ENCODE results near the gene PTDSS2. TPM values are rescaled to one million over a fixed set of nuclear protein-coding genes. Genes with fewer than 3 reads are reported as not detected.

Gene PTDSS2
- total RNA-seq, 1 donor from 2014 or later, result 31.1 TPM

- Histone ChIP-seq H3K9me3 (no peaks in the 10 kb centered on the region), H3K4me1 (peaks cover 31% of the 10 kb centered on the region), H3K27me3 (no peaks in the 10 kb centered on the region), H3K4me3 (no peak overlapping the region), H3K27ac (no peak overlapping the region), H3K36me3 (peaks cover 18% of the 10 kb centered on the region)
- no peak for TF ChIP-seq CTCF (IDR thresholded peaks at IDR 0.05)
- intact Hi-C loops (cut with DNase I), result no loop called here
- ATAC-seq (no peak), DNase-seq (no peak)
These were observed 2.2 kb downstream of the PTDSS2 start for GRCh38 chr11:452203-452744.

- H3K36me3 ChIP-seq, result peaks cover 18% of the 10 kb centered on the region
- no peak overlapping the region for H3K4me3 ChIP-seq
- DNase-seq (no peak), ATAC-seq (no peak)
- no peaks in the 10 kb centered on the region for H3K9me3 ChIP-seq
- TF ChIP-seq CTCF (IDR thresholded peaks at IDR 0.05), result no peak
- H3K4me1 ChIP-seq, result peaks cover 27% of the 10 kb centered on the region
- intact Hi-C loops (cut with DNase I), result no loop called here
- H3K27ac ChIP-seq, result no peak overlapping the region
- no peaks in the 10 kb centered on the region for H3K27me3 ChIP-seq
These were observed 2.9 kb downstream of the PTDSS2 start for GRCh38 chr11:452916-453527.

- H3K27me3 ChIP-seq, result no peaks in the 10 kb centered on the region
- no peak for DNase-seq
- intact Hi-C loops (cut with DNase I), result no loop called here
- H3K9me3 ChIP-seq, result no peaks in the 10 kb centered on the region
- peaks cover 18% of the 10 kb centered on the region for H3K36me3 ChIP-seq
- H3K27ac ChIP-seq, result no peak overlapping the region
- H3K4me3 ChIP-seq, result no peak overlapping the region
- H3K4me1 ChIP-seq, result peaks cover 24% of the 10 kb centered on the region
- no peak for ATAC-seq
- no peak for TF ChIP-seq CTCF (IDR thresholded peaks at IDR 0.05)
These were observed 3.5 kb downstream of the PTDSS2 start for GRCh38 chr11:453564-453963.

GRCh38 chr11:454043-454442, 4.0 kb downstream of the PTDSS2 start:
- H3K4me1 ChIP-seq, result peaks cover 19% of the 10 kb centered on the region
- peaks cover 18% of the 10 kb centered on the region for H3K36me3 ChIP-seq
- ATAC-seq, result no peak
- intact Hi-C loops (cut with DNase I), result no loop called here
- no peak for DNase-seq
- H3K27ac ChIP-seq, result no peak overlapping the region
- TF ChIP-seq CTCF (IDR thresholded peaks at IDR 0.05), result no peak
- H3K4me3 ChIP-seq, result no peak overlapping the region
- H3K9me3 ChIP-seq, result no peaks in the 10 kb centered on the region
- no peaks in the 10 kb centered on the region for H3K27me3 ChIP-seq

GRCh38 chr11:454801-455565, 4.9 kb downstream of the PTDSS2 start:
- H3K27me3 ChIP-seq, result no peaks in the 10 kb centered on the region
- H3K27ac ChIP-seq, result no peak overlapping the region
- TF ChIP-seq CTCF (IDR thresholded peaks at IDR 0.05), result no peak
- DNase-seq (no peak), ATAC-seq (no peak)
- no peaks in the 10 kb centered on the region for H3K9me3 ChIP-seq
- H3K4me3 ChIP-seq, result no peak overlapping the region
- H3K36me3 ChIP-seq, result peaks cover 18% of the 10 kb centered on the region
- H3K4me1 ChIP-seq, result peaks cover 10% of the 10 kb centered on the region
- intact Hi-C loops (cut with DNase I), result no loop called here
